ENCODE measurements around the gene ALDH4A1. TPM values are rescaled to one million over a fixed set of nuclear protein-coding genes. Genes with fewer than 3 reads are reported as not detected.

ALDH4A1 gene
- total and polyA plus RNA-seq, 2 donors: 12.3 to 24.6 TPM

DNA sequence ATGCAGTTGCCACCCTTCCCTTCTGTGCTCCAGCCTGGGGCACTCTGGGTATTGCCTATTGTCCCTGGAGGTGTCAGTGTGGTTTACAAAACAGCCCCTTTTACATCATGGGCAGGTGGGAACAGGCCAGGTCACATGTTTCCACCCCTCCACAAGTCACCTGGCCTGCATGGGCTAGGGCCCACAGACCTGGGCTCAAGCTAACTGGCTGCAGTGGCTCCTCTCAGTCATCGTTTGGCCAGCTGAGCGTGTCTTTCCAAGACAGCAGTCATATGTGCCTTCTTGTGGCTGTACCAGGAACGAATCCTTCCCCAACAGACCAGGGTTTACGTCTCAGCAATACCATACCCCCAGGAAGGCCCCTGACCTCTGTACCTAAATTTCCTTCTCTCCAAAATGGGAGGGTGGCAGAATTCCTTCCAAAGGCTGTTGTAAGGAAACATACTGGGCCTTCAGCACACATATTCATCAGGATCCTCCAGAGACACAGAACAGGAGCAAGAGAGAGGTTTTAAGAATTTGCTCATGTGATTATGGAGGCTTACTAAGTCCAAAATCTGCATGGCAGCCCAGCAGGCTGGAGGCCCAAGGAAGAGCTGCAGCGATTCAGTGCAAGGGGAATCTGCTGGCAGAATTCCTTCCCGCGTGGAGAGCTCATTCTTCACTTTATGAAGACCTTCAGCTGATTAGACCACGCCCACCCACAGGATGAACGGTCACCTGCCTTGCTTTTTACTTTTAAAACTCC, 32.3 kb downstream of the ALDH4A1 start:
- WGBS: 94% methylated on average over 9 of the region's 9 CpGs
- peaks cover 0 to 8% of the 10 kb centered on the region in 2 donors for H3K36me3 ChIP-seq (ENCODE audit: control insufficient read depth in 2 of 2, insufficient read depth in 2 of 2, low read length in 1 of 2)
- peaks cover 0 to 8% of the 10 kb centered on the region in 2 donors for H3K27me3 ChIP-seq (ENCODE audit: control insufficient read depth in 2 of 2, insufficient read depth in 1 of 2, low read length in 1 of 2)
- DNase-seq (ENCODE audit: low read depth in 6 of 9, low spot score in 9 of 9): no peak
- no peaks in the 10 kb centered on the region for H3K9me3 ChIP-seq (ENCODE audit: control insufficient read depth in 2 of 2, insufficient read depth in 1 of 2, low read length in 1 of 2)
- no peaks in the 10 kb centered on the region for H3K4me1 ChIP-seq (ENCODE audit: control insufficient read depth in 2 of 2, insufficient read depth in 2 of 2, low read length in 2 of 2)
- H3K27ac ChIP-seq (ENCODE audit: low read depth in 1 of 2, low read length in 1 of 2): no peak overlapping the region
- H3K4me3 ChIP-seq (ENCODE audit: low read length in 2 of 2): no peak overlapping the region

DNA sequence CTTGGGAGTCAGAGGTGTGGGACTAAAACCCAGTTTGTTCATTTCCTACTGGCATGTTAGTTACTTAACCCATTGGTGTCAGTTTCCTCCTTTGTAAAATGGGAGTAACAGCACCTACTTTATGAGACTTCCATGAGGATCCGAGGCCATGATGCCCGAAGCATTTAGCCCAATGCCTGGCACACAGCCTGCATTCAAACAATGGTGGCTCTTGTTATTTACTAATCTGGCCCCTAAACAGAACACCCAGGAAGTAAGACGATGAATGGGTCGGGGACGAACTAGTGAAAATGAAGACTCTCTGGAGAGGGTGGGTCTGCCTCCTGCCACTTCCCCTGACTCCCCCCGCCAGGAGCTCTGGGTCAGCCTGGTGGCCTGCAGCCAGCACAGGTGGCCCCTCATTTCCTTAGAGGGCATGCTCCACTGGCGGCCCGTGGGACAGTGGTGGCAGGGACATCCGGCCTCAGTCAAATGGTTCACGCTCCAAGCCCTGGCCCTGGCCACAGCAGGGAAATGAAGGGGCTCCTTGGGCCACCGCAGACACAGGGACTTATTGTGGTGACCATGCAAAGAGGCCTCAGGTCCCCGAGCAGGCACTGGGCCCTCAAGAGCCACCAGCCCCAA, 33.4 kb downstream of the ALDH4A1 start:
- Histone ChIP-seq H3K36me3 (ENCODE audit: control insufficient read depth in 2 of 2, insufficient read depth in 2 of 2, low read length in 1 of 2) (peaks cover 0 to 8% of the 10 kb centered on the region in 2 donors), H3K27ac (ENCODE audit: low read depth in 1 of 2, low read length in 1 of 2) (no peak overlapping the region), H3K4me1 (ENCODE audit: control insufficient read depth in 2 of 2, insufficient read depth in 2 of 2, low read length in 2 of 2) (no peaks in the 10 kb centered on the region), H3K9me3 (ENCODE audit: control insufficient read depth in 2 of 2, insufficient read depth in 1 of 2, low read length in 1 of 2) (no peaks in the 10 kb centered on the region), H3K4me3 (ENCODE audit: low read length in 2 of 2) (no peak overlapping the region), H3K27me3 (ENCODE audit: control insufficient read depth in 2 of 2, insufficient read depth in 1 of 2, low read length in 1 of 2) (peaks cover 0 to 10% of the 10 kb centered on the region in 2 donors)
- DNase-seq (ENCODE audit: low read depth in 6 of 9, low spot score in 9 of 9): no peak
- WGBS: 85% methylated on average over 12 of the region's 12 CpGs

DNA sequence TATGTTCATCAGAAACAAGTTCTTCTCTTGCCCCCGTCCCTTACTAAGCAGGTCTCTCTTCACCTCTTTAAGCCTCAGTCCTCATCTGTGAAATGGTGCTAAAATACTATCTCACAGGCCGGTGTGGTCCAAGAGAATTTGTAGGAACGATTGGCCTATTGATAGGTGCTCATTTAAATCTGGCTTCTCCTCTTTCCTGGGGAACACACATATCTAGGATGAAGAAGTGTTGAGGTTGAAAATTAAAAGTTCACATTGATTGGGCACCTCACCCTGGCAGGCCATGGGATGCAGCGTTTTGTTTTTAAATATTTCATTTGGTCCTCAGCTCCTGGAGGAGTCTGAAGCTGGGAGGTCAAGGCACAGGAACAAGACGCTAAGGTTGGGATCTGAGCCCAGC, 34.0 kb downstream of the ALDH4A1 start:
- Histone ChIP-seq H3K27me3 (ENCODE audit: control insufficient read depth in 2 of 2, insufficient read depth in 1 of 2, low read length in 1 of 2) (peaks cover 0 to 10% of the 10 kb centered on the region in 2 donors), H3K27ac (ENCODE audit: low read depth in 1 of 2, low read length in 1 of 2) (no peak overlapping the region), H3K4me3 (ENCODE audit: low read length in 2 of 2) (no peak overlapping the region), H3K9me3 (ENCODE audit: control insufficient read depth in 2 of 2, insufficient read depth in 1 of 2, low read length in 1 of 2) (no peaks in the 10 kb centered on the region), H3K36me3 (ENCODE audit: control insufficient read depth in 2 of 2, insufficient read depth in 2 of 2, low read length in 1 of 2) (peaks cover 0 to 8% of the 10 kb centered on the region in 2 donors), H3K4me1 (ENCODE audit: control insufficient read depth in 2 of 2, insufficient read depth in 2 of 2, low read length in 2 of 2) (no peaks in the 10 kb centered on the region)
- no peak for DNase-seq (ENCODE audit: low read depth in 6 of 9, low spot score in 9 of 9)
- 90% methylated on average over 5 of the region's 5 CpGs for WGBS

DNA sequence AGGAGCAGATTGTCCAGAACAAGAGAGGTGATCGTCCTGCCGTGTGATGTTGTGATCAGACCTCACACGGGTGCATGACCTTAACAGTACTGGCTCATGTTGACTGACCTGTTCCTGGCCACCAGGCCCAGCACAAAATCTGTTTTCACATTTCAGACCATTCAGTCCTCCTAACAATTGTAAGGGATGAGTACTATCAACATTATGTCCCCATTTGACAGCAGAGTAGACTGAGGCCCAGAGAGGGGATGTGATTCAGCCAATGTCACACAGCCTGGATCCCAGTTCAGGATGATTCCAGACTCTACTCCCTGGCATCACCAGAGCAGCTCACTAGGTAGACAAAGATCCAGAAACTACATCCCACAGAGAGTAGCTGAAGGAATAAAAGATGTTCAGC, 35.5 kb downstream of the ALDH4A1 start:
- 96% methylated on average over 3 of the region's 3 CpGs for WGBS
- Histone ChIP-seq H3K9me3 (ENCODE audit: control insufficient read depth in 2 of 2, insufficient read depth in 1 of 2, low read length in 1 of 2) (no peaks in the 10 kb centered on the region), H3K27me3 (ENCODE audit: control insufficient read depth in 2 of 2, insufficient read depth in 1 of 2, low read length in 1 of 2) (peaks cover 0 to 10% of the 10 kb centered on the region in 2 donors), H3K4me3 (ENCODE audit: low read length in 2 of 2) (no peak overlapping the region), H3K4me1 (ENCODE audit: control insufficient read depth in 2 of 2, insufficient read depth in 2 of 2, low read length in 2 of 2) (no peaks in the 10 kb centered on the region), H3K36me3 (ENCODE audit: control insufficient read depth in 2 of 2, insufficient read depth in 2 of 2, low read length in 1 of 2) (peaks cover 0 to 2% of the 10 kb centered on the region in 2 donors), H3K27ac (ENCODE audit: low read depth in 1 of 2, low read length in 1 of 2) (no peak overlapping the region)
- DNase-seq (ENCODE audit: low read depth in 6 of 9, low spot score in 9 of 9): no peak

DNA sequence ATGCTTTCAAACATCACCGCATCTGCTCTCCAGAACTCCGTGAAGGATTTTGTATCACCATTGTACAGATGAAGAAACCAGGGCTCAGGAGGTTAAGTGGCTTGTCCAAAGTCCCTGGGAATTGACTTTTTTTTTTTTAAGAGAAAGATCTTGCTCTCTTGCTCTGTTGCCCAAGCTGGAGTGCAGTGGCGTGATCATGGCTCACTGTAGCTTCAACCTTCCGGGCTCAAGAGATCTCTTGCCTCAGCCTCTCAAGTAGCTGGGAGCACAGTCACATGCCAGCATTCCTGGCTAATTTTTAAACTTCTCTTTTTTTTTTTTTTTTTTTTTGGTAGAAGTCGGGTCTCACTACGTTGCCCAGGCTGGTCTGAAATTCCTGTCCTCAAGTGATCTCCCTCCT, 36.0 kb downstream of the ALDH4A1 start:
- no peak overlapping the region for H3K4me3 ChIP-seq (ENCODE audit: low read length in 2 of 2)
- H3K27me3 ChIP-seq (ENCODE audit: control insufficient read depth in 2 of 2, insufficient read depth in 1 of 2, low read length in 1 of 2): peaks cover 0 to 10% of the 10 kb centered on the region in 2 donors
- H3K4me1 ChIP-seq (ENCODE audit: control insufficient read depth in 2 of 2, insufficient read depth in 2 of 2, low read length in 2 of 2): no peaks in the 10 kb centered on the region
- no peak overlapping the region for H3K27ac ChIP-seq (ENCODE audit: low read depth in 1 of 2, low read length in 1 of 2)
- no peak for DNase-seq (ENCODE audit: low read depth in 6 of 9, low spot score in 9 of 9)
- 91% methylated on average over 6 of the region's 6 CpGs for WGBS
- no peaks in the 10 kb centered on the region for H3K9me3 ChIP-seq (ENCODE audit: control insufficient read depth in 2 of 2, insufficient read depth in 1 of 2, low read length in 1 of 2)
- no peaks in the 10 kb centered on the region for H3K36me3 ChIP-seq (ENCODE audit: control insufficient read depth in 2 of 2, insufficient read depth in 2 of 2, low read length in 1 of 2)

DNA sequence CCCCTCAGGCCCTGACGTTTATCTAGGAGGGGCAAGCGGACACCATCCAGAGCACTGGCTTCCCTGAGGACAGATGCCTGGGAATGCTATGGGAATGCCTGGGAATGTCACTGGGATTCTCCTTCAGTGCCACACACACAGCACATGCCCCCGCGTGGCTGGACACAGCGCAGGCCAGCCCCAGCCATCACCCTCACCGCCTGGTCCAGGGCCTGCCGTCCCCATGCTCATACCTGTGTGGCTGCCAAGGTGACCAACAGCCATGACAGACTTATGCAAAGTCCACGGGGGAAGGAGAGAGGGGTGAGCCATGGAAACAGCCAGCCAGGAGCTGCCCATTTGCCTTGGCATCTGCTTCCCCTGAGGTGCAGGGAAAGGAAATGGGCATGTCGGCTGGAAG, 37.2 kb downstream of the ALDH4A1 start:
- H3K9me3 ChIP-seq (ENCODE audit: control insufficient read depth in 2 of 2, insufficient read depth in 1 of 2, low read length in 1 of 2): no peaks in the 10 kb centered on the region
- no peak overlapping the region for H3K27ac ChIP-seq (ENCODE audit: low read depth in 1 of 2, low read length in 1 of 2)
- H3K4me3 ChIP-seq (ENCODE audit: low read length in 2 of 2): no peak overlapping the region
- peaks cover 0 to 10% of the 10 kb centered on the region in 2 donors for H3K27me3 ChIP-seq (ENCODE audit: control insufficient read depth in 2 of 2, insufficient read depth in 1 of 2, low read length in 1 of 2)
- 82% methylated on average over 9 of the region's 9 CpGs for WGBS
- no peaks in the 10 kb centered on the region for H3K36me3 ChIP-seq (ENCODE audit: control insufficient read depth in 2 of 2, insufficient read depth in 2 of 2, low read length in 1 of 2)
- no peaks in the 10 kb centered on the region for H3K4me1 ChIP-seq (ENCODE audit: control insufficient read depth in 2 of 2, insufficient read depth in 2 of 2, low read length in 2 of 2)
- DNase-seq (ENCODE audit: low read depth in 6 of 9, low spot score in 9 of 9): no peak

GRCh38 chr1:18861590-18861989, 40.8 kb downstream of the ALDH4A1 start:
- DNase-seq (ENCODE audit: low read depth in 6 of 9, low spot score in 9 of 9): no peak
- Histone ChIP-seq H3K27me3 (ENCODE audit: control insufficient read depth in 2 of 2, insufficient read depth in 1 of 2, low read length in 1 of 2) (peaks cover 0 to 10% of the 10 kb centered on the region in 2 donors), H3K4me3 (ENCODE audit: low read length in 2 of 2) (no peak overlapping the region), H3K27ac (ENCODE audit: low read depth in 1 of 2, low read length in 1 of 2) (no peak overlapping the region), H3K36me3 (ENCODE audit: control insufficient read depth in 2 of 2, insufficient read depth in 2 of 2, low read length in 1 of 2) (no peaks in the 10 kb centered on the region), H3K9me3 (ENCODE audit: control insufficient read depth in 2 of 2, insufficient read depth in 1 of 2, low read length in 1 of 2) (no peaks in the 10 kb centered on the region), H3K4me1 (ENCODE audit: control insufficient read depth in 2 of 2, insufficient read depth in 2 of 2, low read length in 2 of 2) (no peaks in the 10 kb centered on the region)
- 85% methylated on average over 8 of the region's 8 CpGs for WGBS

DNA sequence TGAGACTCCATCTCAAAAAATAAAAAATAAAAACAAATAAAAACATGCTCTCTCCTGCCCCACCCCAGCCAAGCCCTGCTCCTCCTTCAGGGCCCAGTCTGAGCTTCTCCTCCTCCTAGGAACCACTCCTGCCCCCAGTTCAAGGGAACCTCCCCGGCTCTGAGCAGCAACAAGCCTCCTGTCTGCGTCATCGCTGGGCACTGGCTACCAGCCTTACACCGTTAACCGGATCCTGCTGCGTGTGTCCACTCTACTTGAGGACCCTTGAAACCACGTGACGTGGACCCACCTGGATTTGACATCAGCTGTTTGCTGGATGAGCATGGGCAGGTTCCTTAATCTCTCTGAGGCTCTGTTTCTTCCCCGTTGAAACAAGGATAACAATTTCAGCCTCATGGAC, 41.3 kb downstream of the ALDH4A1 start:
- no peaks in the 10 kb centered on the region for H3K36me3 ChIP-seq (ENCODE audit: control insufficient read depth in 2 of 2, insufficient read depth in 2 of 2, low read length in 1 of 2)
- H3K27me3 ChIP-seq (ENCODE audit: control insufficient read depth in 2 of 2, insufficient read depth in 1 of 2, low read length in 1 of 2): peaks cover 0 to 10% of the 10 kb centered on the region in 2 donors
- no peaks in the 10 kb centered on the region for H3K9me3 ChIP-seq (ENCODE audit: control insufficient read depth in 2 of 2, insufficient read depth in 1 of 2, low read length in 1 of 2)
- DNase-seq (ENCODE audit: low read depth in 6 of 9, low spot score in 9 of 9): no peak
- 83% methylated on average over 9 of the region's 9 CpGs for WGBS
- H3K4me3 ChIP-seq (ENCODE audit: low read length in 2 of 2): no peak overlapping the region
- H3K27ac ChIP-seq (ENCODE audit: low read depth in 1 of 2, low read length in 1 of 2): no peak overlapping the region
- H3K4me1 ChIP-seq (ENCODE audit: control insufficient read depth in 2 of 2, insufficient read depth in 2 of 2, low read length in 2 of 2): no peaks in the 10 kb centered on the region

GRCh38 chr1:18859560-18859959, 42.8 kb downstream of the ALDH4A1 start, which contains the start of gene TAS1R2:
Gene TAS1R2, minus strand, starts transcription at chr1:18859660. Its CDS starts 0 bp downstream, at chr1:18859660.
- no peaks in the 10 kb centered on the region for H3K36me3 ChIP-seq (ENCODE audit: control insufficient read depth in 2 of 2, insufficient read depth in 2 of 2, low read length in 1 of 2)
- no peak within 1 kb of the TSS for H3K27ac ChIP-seq (ENCODE audit: low read depth in 1 of 2, low read length in 1 of 2)
- 79% methylated on average over 4 of the region's 4 CpGs for WGBS
- H3K9me3 ChIP-seq (ENCODE audit: control insufficient read depth in 2 of 2, insufficient read depth in 1 of 2, low read length in 1 of 2): no peaks in the 10 kb centered on the region
- no peaks in the 10 kb centered on the region for H3K27me3 ChIP-seq (ENCODE audit: control insufficient read depth in 2 of 2, insufficient read depth in 1 of 2, low read length in 1 of 2)
- H3K4me1 ChIP-seq (ENCODE audit: control insufficient read depth in 2 of 2, insufficient read depth in 2 of 2, low read length in 2 of 2): no peaks in the 10 kb centered on the region
- no peak within 1 kb of the TSS for H3K4me3 ChIP-seq (ENCODE audit: low read length in 2 of 2)
- no peak for DNase-seq (ENCODE audit: low read depth in 6 of 9, low spot score in 9 of 9)

Data from thymus (tissue), 11 donors.